Pulmonary artery endothelial cell (primary cell): ENCODE data around the gene CD244. TPM values are rescaled to one million over a fixed set of nuclear protein-coding genes. Genes with fewer than 3 reads are reported as not detected.
"Not testable (repeated sequence)": the region's sequence is repeated elsewhere in the genome, so short reads cannot be mapped to it uniquely, and the experiment has no call there.

ENCODE experiments used
- DNase-seq: peaks from one replicate; pipeline ENCODE4 v3.0.0-alpha.2; 2011; ENCODE audit warnings: low read depth, low spot score
- total RNA-seq: library from RNA; depleted of rRNA; stranded (reverse); fragments of >200 nt; gene quantifications from 2 replicates; pipeline ENCODE4 v1.2.3, GENCODE V29; 2014

Gene CD244
- total RNA-seq, 1 donor from 2014 or later, result not detected

GRCh38 chr1:160813215-160813614 lies 49.5 kb downstream of the CD244 start:
- no peak for DNase-seq

GRCh38 chr1:160811147-160811546 lies 51.5 kb downstream of the CD244 start:
- no peak for DNase-seq

- no peak for DNase-seq
These were observed 52.2 kb downstream of the CD244 start for GRCh38 chr1:160810486-160810885.

- no peak for DNase-seq
These were observed 54.4 kb downstream of the CD244 start for GRCh38 chr1:160808289-160808688.

- DNase-seq, result no peak
These were observed 54.9 kb downstream of the CD244 start for GRCh38 chr1:160807738-160808137.

- DNase-seq, result no peak
These were observed 55.4 kb downstream of the CD244 start for GRCh38 chr1:160807247-160807646.

- DNase-seq, result no peak
These were observed 55.9 kb downstream of the CD244 start for GRCh38 chr1:160806784-160807183.

- no peak for DNase-seq
These were observed 56.5 kb downstream of the CD244 start for GRCh38 chr1:160806109-160806665.

- no peak for DNase-seq
These were observed 60.7 kb downstream of the CD244 start for GRCh38 chr1:160801836-160802580.

GRCh38 chr1:160800645-160801408 lies 61.9 kb downstream of the CD244 start:
- DNase-seq, result no peak

- no peak for DNase-seq
These were observed 62.5 kb downstream of the CD244 start for GRCh38 chr1:160800142-160800541.

- DNase-seq, result no peak
These were observed 63.0 kb downstream of the CD244 start for GRCh38 chr1:160799641-160800040.

GRCh38 chr1:160798439-160798838 lies 64.2 kb downstream of the CD244 start:
- DNase-seq, result no peak

GRCh38 chr1:160797861-160798273 lies 64.8 kb downstream of the CD244 start:
- DNase-seq, result no peak

- no peak for DNase-seq
These were observed 65.4 kb downstream of the CD244 start for GRCh38 chr1:160797271-160797709.

GRCh38 chr1:160795951-160796383 lies 66.7 kb downstream of the CD244 start, which contains the start of gene LY9:
Gene LY9, plus strand, starts transcription at chr1:160796174. Its CDS starts 14 bp downstream, at chr1:160796188.
- DNase-seq, result no peak

- no peak for DNase-seq
These were observed 68.3 kb downstream of the CD244 start for GRCh38 chr1:160794376-160794775.

GRCh38 chr1:160789702-160790611 lies 72.7 kb downstream of the CD244 start:
- DNase-seq, result no peak

- DNase-seq, result no peak
These were observed 73.5 kb downstream of the CD244 start for GRCh38 chr1:160789051-160789701.

GRCh38 chr1:160782988-160783765 lies 79.5 kb downstream of the CD244 start:
- DNase-seq, result not testable (repeated sequence)
